Aorta (tissue), 4 donors: ENCODE measurements around the gene ALG1L2. TPM values are rescaled to one million over a fixed set of nuclear protein-coding genes. Genes with fewer than 3 reads are reported as not detected.

Experiments
- polyA plus RNA-seq, 2 donors: library from polyadenylated mRNA; stranded (reverse); fragments of 200-250 nt; gene quantifications; one replicate each; pipeline ENCODE4 v1.2.3, GENCODE V29; 2013
- total RNA-seq, 2 donors: library from RNA; stranded (reverse); fragmentation: NEBNext Ultra II Directional; extraction: Animal tissue kit (Norgen Biotek cat#: 25700); gene quantifications; one replicate each; pipeline ENCODE4 v1.2.1, GENCODE V29; 2021
- donor health status: healthy with polysubstance abuse.
- donor health status: Bipolar disorder and iron deficiency.
- donor health status: DM: no; HTN: no; CAD: no.
- donor health status: DM: yes; HTN: yes; CAD: no.

The ALG1L2 gene
- total and polyA plus RNA-seq, 4 donors = 3.6 TPM; not detected in 3

Other genes starting within 250 kb of the ALG1L2 start
- 10 to 100 TPM; 37.3 to 44.2 TPM for gene TMCC1, start 188.1 kb upstream of the ALG1L2 start, total RNA-seq
- 10 to 100 TPM in 1 of 2 donors, 1 to 10 TPM in 1; 4.6 to 10.8 TPM for gene TMCC1, start 188.1 kb upstream of the ALG1L2 start, polyA plus RNA-seq
- gene TRH, start 107.1 kb upstream of the ALG1L2 start, total RNA-seq = not detected
- not detected for gene TRH, start 107.1 kb upstream of the ALG1L2 start, polyA plus RNA-seq